ENCODE measurements around the gene LRRC56. TPM values are rescaled to one million over a fixed set of nuclear protein-coding genes. Genes with fewer than 3 reads are reported as not detected.

LRRC56 gene
- total and polyA plus RNA-seq, 2 of the 13 experiments (the other 11 are each of a cell fraction or from before 2014, with no cell fraction given) = 0.11 to 0.29 TPM

DNA sequence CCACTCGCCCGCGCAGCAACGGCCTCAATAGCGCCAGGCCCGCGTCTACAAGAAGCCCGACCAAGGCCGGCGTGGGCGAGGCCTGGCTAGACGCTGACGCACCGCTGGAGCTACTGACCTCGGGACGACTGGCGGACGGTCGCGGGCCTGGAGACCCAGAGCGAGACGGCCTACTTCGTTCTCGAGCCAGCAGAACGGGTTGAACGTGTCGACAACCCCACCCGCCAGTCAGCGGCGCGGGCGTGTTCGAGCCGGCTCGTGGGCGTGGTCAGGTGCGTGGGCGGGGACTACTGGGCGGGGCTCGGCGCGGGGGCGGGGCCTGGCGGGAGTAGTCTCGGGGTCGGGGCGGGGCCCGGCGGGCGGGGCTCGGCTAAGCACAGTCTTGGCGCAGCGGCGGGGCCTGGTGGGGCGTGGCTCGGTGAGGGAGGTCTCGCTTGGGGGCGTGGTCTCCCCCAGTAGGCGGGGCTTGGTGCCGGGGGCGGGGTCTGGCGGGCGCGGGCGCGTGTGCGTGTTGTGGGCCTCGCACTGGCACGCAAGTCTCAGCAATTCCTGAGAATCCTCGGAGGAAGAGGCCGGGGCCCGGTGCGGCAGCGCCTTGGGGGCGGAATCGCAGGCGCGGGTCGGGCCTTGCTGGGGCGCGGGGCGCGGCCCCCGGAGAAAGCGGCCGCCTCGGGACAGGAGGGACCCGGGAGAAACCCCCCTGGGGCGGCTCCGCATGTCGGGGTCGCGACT, 30.2 kb upstream of the LRRC56 start, which contains the start of gene RNH1 (continued):
- TF ChIP-seq, protein P1, sequence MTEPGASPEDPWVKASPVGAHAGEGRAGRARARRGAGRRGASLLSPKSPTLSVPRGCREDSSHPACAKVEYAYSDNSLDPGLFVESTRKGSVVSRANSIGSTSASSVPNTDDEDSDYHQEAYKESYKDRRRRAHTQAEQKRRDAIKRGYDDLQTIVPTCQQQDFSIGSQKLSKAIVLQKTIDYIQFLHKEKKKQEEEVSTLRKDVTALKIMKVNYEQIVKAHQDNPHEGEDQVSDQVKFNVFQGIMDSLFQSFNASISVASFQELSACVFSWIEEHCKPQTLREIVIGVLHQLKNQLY (CRISPR knock-in tag; IDR thresholded peaks at IDR 0.05) = no peak
- TF ChIP-seq, protein P2, sequence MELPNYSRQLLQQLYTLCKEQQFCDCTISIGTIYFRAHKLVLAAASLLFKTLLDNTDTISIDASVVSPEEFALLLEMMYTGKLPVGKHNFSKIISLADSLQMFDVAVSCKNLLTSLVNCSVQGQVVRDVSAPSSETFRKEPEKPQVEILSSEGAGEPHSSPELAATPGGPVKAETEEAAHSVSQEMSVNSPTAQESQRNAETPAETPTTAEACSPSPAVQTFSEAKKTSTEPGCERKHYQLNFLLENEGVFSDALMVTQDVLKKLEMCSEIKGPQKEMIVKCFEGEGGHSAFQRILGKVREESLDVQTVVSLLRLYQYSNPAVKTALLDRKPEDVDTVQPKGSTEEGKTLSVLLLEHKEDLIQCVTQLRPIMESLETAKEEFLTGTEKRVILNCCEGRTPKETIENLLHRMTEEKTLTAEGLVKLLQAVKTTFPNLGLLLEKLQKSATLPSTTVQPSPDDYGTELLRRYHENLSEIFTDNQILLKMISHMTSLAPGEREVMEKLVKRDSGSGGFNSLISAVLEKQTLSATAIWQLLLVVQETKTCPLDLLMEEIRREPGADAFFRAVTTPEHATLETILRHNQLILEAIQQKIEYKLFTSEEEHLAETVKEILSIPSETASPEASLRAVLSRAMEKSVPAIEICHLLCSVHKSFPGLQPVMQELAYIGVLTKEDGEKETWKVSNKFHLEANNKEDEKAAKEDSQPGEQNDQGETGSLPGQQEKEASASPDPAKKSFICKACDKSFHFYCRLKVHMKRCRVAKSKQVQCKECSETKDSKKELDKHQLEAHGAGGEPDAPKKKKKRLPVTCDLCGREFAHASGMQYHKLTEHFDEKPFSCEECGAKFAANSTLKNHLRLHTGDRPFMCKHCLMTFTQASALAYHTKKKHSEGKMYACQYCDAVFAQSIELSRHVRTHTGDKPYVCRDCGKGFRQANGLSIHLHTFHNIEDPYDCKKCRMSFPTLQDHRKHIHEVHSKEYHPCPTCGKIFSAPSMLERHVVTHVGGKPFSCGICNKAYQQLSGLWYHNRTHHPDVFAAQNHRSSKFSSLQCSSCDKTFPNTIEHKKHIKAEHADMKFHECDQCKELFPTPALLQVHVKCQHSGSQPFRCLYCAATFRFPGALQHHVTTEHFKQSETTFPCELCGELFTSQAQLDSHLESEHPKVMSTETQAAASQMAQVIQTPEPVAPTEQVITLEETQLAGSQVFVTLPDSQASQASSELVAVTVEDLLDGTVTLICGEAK (IDR thresholded peaks at IDR 0.05) = no peak
- TF ChIP-seq, protein P2 (CRISPR knock-in tag; IDR thresholded peaks at IDR 0.05) = 0 out of 2 replicates have a peak, but pooled peaks have one; percentile 19
- TF ChIP-seq TBL1XR1 (IDR thresholded peaks at IDR 0.05; ENCODE audit: borderline replicate concordance, low read length, partially characterized antibody) (no peak), FLYWCH1 (CRISPR knock-in tag; IDR thresholded peaks at IDR 0.05) (no peak), SNAPC2 (CRISPR knock-in tag; IDR thresholded peaks at IDR 0.05) (no peak), ZNF235 (CRISPR knock-in tag; IDR thresholded peaks at IDR 0.05; ENCODE audit: borderline replicate concordance) (no peak), ZNF451 (CRISPR knock-in tag; IDR thresholded peaks at IDR 0.05) (no peak), RCOR2 (CRISPR knock-in tag; IDR thresholded peaks at IDR 0.05) (no peak), ZNF557 (CRISPR knock-in tag; IDR thresholded peaks at IDR 0.05) (no peak), EP300 (IDR thresholded peaks at IDR 0.05; ENCODE audit: low read depth in 2 of 2, low read length in 2 of 2) (no peak), EP300 (CRISPR knock-in tag; IDR thresholded peaks at IDR 0.05; ENCODE audit: borderline replicate concordance) (no peak), HOXA3 (CRISPR knock-in tag; IDR thresholded peaks at IDR 0.05) (no peak), MIXL1 (CRISPR knock-in tag; IDR thresholded peaks at IDR 0.05) (peak; percentile 49; the same call in 1 of the 2 replicates), ZNF713 (CRISPR knock-in tag; IDR thresholded peaks at IDR 0.05) (no peak)
